NCI-H1694 treated with DMSO at 0.1 percent for 48 hours (cell line): ENCODE data around the gene NQO2.
A peak's percentile ranks its signal among the peaks of the same experiment; 100 is the strongest.
"Not testable (repeated sequence)": the region's sequence is repeated elsewhere in the genome, so short reads cannot be mapped to it uniquely, and the experiment has no call there.

Source experiments
- DNase-seq: peaks from one replicate; lab custom pipeline; 2025; lab: John Stamatoyannopoulos, UW

Gene NQO2

GRCh38 chr6:2989332-2990247 lies 10.1 kb upstream of the NQO2 start:
- DNase-seq, result peak; percentile 96

- no peak for DNase-seq
Measured at GRCh38 chr6:2990248-2990931, 9.3 kb upstream of the NQO2 start.

- no peak for DNase-seq
Measured at GRCh38 chr6:2990932-2991506, 8.7 kb upstream of the NQO2 start.

- no peak for DNase-seq
Measured at GRCh38 chr6:2992330-2992979, 7.2 kb upstream of the NQO2 start.

GRCh38 chr6:2993755-2994317 lies 5.9 kb upstream of the NQO2 start:
- no peak for DNase-seq

- not testable (repeated sequence) for DNase-seq
Measured at GRCh38 chr6:2998249-2998997, 1.3 kb upstream of the NQO2 start.

GRCh38 chr6:2998998-2999617 lies 586 bp upstream of the NQO2 start:
- DNase-seq, result peak; percentile 61

- no peak for DNase-seq
Measured at GRCh38 chr6:3001146-3001772, 1.6 kb downstream of the NQO2 start.

- DNase-seq, result peak; percentile 25
Measured at GRCh38 chr6:3001773-3002293, 2.1 kb downstream of the NQO2 start.

- not testable (repeated sequence) for DNase-seq
Measured at GRCh38 chr6:3003226-3003625, 3.5 kb downstream of the NQO2 start.

GRCh38 chr6:3005077-3005476 lies 5.4 kb downstream of the NQO2 start:
- no peak for DNase-seq

- no peak for DNase-seq
Measured at GRCh38 chr6:3005874-3006273, 6.2 kb downstream of the NQO2 start.

GRCh38 chr6:3006476-3006875 lies 6.8 kb downstream of the NQO2 start:
- no peak for DNase-seq

GRCh38 chr6:3007571-3007970 lies 7.9 kb downstream of the NQO2 start:
- no peak for DNase-seq

GRCh38 chr6:3008712-3009265 lies 9.1 kb downstream of the NQO2 start:
- not testable (repeated sequence) for DNase-seq

- no peak for DNase-seq
Measured at GRCh38 chr6:3009930-3010329, 10.2 kb downstream of the NQO2 start.

- no peak for DNase-seq
Measured at GRCh38 chr6:3011158-3011557, 11.5 kb downstream of the NQO2 start.

GRCh38 chr6:3011592-3011991 lies 11.9 kb downstream of the NQO2 start:
- DNase-seq, result no peak

GRCh38 chr6:3013486-3013885 lies 13.8 kb downstream of the NQO2 start:
- DNase-seq, result no peak
